Activated CD4-positive, CD25-positive, alpha-beta regulatory T cell (primary cell): Measurements from ENCODE around the gene E2F6.
"Not testable (repeated sequence)": the region's sequence is repeated elsewhere in the genome, so short reads cannot be mapped to it uniquely, and the experiment has no call there.

Experiments used
- DNase-seq, 4 experiments: peaks; one replicate each; lab custom pipeline; 2025; lab: John Stamatoyannopoulos, UW

Gene E2F6

GRCh38 chr2:11412449-11412810 is 53.5 kb downstream of the E2F6 start:
- DNase-seq, result no peak

- DNase-seq, result no peak
Observed at GRCh38 chr2:11411768-11412448, 54.1 kb downstream of the E2F6 start.

GRCh38 chr2:11411244-11411643 is 54.7 kb downstream of the E2F6 start:
- no peak for DNase-seq

DNA sequence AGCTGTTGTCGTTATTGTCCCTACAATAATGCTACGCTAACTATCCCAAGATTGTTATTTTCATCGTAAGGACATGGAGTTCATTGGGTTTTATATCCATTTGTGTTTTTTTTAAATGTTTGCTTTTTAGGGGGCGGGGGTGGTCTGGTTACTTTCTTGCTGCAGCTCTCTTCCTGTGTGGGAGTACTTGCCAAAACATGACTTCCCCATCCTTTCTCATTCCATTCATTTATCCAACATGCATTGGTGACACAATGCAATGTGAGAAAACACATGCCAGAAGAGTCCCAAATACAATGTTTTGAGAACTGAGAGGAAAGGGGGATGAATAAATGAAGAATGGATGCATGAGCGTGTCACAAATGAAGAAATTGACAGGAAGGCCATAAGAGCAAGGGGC is 55.9 kb downstream of the E2F6 start:
- no peak for DNase-seq

DNA sequence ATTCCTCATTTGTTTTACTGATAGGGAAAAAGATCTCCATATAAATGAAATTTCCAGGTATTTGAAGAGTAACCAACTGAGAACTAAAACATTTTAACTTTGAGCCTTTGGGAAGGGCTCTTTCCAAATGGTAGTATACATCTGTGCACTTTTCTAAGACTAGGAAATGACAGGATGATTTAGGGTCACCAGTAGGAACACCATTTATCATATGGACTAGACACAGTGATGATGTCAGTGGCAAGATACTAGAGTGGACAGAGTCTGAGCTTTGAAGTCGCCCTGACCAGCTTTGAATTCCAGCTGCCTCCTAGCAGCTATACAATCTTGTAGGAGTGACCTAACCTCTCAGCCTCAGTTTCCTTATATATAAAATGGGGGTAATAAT is 56.4 kb downstream of the E2F6 start:
- no peak for DNase-seq

DNA sequence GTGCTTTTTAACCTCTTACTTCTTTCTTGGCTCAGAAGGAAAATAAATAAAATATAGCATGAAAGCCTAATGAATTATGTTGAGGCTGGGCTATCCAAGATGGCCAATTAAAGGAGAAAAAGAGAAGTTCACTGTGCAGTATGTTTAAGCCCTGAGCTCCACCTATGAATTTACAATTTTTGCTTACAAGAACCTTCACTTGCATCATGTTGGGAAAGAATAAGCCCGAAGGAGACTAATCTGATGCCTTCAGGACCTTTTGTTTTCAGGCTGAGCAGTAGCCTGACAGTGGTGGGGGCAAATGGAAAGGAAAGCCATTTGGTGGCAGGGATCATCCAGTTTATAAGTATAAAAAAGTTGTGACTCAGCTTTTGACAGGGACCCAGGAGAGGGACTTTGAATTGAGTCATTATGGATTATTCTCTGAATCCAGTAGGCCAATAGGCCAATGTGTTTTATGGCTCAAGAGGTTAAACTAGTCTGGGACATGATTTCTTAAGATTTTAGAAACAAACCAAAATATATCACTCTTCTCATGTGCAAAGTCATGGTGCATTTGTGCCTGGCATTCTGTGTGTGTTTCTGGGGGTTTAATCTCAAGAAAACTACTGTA is 56.9 kb downstream of the E2F6 start:
- no peak for DNase-seq

DNA sequence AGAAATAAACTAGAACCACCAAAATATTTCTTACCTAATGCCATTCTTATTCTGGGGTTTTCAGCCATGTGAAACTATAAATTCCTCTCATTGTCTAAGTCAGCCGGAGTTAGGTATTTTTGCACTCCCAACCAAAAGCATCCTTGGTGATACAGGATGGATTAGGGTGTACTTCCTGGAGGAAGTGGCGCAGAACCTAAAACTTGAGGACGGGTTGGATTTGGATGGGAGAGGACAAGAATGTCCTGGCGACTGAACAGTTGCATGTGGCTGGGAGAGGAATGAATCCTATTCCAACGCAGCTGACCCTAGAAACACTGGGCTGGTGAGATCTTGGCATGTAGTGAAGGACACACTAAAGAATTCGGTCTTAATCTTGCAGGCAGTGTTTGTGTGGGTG is 58.5 kb downstream of the E2F6 start:
- DNase-seq, result no peak

DNA sequence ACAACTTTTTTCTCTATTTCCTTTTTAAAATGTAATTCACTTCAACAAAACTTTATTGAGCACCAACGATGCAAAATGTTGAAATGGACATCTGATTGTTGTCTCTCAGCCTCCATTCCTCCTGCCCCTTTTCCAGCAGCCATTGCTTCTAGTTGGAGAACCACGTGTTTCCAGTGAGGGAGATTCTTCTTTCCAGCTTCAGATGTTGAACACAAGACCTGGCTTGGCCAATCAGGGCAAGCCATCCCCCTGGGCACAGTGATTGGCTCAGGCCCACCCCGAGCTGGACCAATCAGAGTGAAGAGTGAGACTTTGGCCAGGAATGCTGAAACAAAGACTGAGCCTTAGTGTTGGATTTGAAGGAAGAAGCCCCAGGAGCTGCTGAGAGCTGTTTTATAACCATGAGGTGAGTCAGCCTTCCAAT is 59.0 kb downstream of the E2F6 start:
- no peak for DNase-seq

- no peak for DNase-seq
Observed at GRCh38 chr2:11406267-11406957, 59.5 kb downstream of the E2F6 start.

- DNase-seq, result no peak
Observed at GRCh38 chr2:11405599-11406266, 60.2 kb downstream of the E2F6 start.

- not testable (repeated sequence) for DNase-seq
Observed at GRCh38 chr2:11405074-11405406, 60.9 kb downstream of the E2F6 start.

- DNase-seq, result no peak
Observed at GRCh38 chr2:11404376-11405073, 61.4 kb downstream of the E2F6 start.

- DNase-seq, result no peak
Observed at GRCh38 chr2:11402436-11402835, 63.5 kb downstream of the E2F6 start.

DNA sequence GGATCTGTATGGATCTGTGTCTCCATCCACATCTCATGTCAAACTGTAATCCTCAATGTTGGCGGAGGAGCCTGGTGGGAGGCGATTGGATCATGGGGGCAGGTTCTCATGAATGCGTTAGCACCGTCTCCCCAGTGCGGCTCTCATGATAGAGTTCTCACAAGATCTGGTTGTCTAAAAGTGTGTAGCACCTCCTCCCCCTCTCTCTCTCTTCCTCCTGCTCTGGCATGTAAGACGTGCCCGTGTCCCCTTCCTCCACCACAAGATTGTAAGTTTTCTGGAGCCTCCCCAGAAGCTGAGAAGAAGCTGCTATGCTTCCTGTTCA is 66.6 kb downstream of the E2F6 start:
- DNase-seq, result no peak

- DNase-seq, result no peak
Observed at GRCh38 chr2:11398750-11399437, 67.1 kb downstream of the E2F6 start.

DNA sequence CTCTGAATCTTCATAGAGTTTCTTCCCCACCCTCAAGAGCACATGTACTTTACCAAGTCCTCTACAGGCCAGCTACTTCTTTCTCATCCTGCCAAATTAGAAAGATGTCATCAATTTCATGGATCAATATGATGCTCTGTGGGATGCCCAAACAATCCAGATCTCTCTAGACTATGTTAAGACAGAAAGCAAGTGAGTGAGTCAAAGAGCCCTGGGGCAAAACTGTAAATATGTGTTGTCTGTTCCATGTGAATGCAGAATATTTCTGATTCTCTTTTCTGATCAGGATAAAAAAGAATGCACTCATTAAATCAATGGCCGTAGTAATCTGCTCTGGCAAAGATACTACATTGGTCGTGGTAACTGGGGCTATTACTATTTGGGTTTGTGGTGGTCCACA is 68.4 kb downstream of the E2F6 start:
- no peak for DNase-seq

- no peak for DNase-seq
Observed at GRCh38 chr2:11396467-11397445, 69.2 kb downstream of the E2F6 start.

- DNase-seq, result no peak
Observed at GRCh38 chr2:11396021-11396420, 69.9 kb downstream of the E2F6 start.

DNA sequence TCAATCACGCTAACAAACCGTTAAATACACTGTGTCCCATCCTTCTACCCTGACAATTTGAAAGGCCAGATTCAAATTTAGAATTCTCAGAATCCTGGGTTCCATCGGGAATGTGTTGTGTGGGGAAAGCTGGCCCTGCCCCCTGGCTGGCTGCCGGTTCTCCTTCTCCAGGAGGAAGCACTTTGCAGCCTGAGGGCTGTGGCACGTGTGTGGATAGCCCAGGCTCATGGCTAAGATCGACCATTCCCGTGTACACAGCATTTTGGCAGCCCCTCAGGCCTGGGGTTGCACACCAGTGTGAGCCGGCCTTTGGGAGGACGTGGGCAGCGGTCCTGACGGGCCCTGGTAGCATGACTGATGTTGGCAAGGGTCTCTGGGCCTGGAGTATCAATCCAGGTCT is 70.6 kb downstream of the E2F6 start:
- DNase-seq, result no peak
